Raji (cell line): Measurements from ENCODE around the gene STRIP1.

ENCODE experiments used
- POLR2A ChIP-seq: IDR thresholded peaks from 2 replicates; pipeline ENCODE4 v1.6.1; 2011; ENCODE audit warnings: low read depth, low read length, control low read depth; ENCODE audit not compliant: insufficient read depth

The STRIP1 gene

GRCh38 chr1:110034040-110034450, 379 bp upstream of the STRIP1 start:
- no peak for TF ChIP-seq POLR2A

GRCh38 chr1:110035236-110035752, 870 bp downstream of the STRIP1 start:
- no peak for TF ChIP-seq POLR2A

- no peak for TF ChIP-seq POLR2A
Observed at GRCh38 chr1:110038271-110038670, 3.8 kb downstream of the STRIP1 start.

DNA sequence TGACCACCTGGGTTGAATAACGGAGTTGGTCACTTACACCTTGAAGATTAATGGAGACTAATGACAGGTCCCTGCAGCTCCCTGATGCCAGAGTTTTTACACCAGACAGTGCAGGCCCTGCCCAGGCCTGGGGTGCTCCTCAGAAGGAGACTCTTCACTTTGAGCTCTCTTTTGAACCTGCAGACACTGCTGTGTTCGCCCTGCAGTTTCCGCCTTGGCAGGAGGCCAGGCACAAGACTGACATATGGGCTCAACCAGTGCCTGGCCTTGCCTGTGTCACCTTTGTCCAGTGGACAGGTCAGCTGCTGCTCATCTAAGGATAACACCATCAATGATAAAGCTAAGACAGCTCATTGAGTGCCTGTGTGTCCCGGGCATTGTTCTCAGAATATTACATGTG, 5.2 kb downstream of the STRIP1 start:
- no peak for TF ChIP-seq POLR2A

- TF ChIP-seq POLR2A: no peak
Observed at GRCh38 chr1:110040548-110040947, 6.1 kb downstream of the STRIP1 start.

- TF ChIP-seq POLR2A: no peak
Observed at GRCh38 chr1:110043016-110043415, 8.6 kb downstream of the STRIP1 start.

DNA sequence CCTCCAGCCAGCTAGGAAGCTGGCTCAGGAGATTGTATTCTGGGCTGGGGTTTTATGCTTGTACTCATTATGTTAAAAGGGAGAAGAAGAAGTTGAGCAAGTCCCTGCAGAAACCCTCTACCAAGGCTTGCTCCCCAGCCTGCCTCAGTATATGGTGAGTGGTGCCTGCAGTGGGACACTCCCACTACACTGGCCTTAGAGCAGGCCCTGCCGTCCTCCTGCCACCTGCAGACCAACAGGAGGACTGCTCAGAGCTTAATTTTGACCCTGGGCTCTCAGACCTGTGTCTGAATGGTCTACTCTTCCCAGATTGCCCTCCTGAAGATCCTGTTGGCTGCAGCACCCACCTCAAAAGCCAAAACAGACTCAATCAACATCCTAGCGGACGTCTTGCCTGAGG, 13.0 kb downstream of the STRIP1 start:
- no peak for TF ChIP-seq POLR2A

GRCh38 chr1:110048240-110048639, 13.8 kb downstream of the STRIP1 start:
- no peak for TF ChIP-seq POLR2A

GRCh38 chr1:110048923-110049601, 14.6 kb downstream of the STRIP1 start:
- no peak for TF ChIP-seq POLR2A

GRCh38 chr1:110049801-110050601, 15.6 kb downstream of the STRIP1 start:
- no peak for TF ChIP-seq POLR2A

- no peak for TF ChIP-seq POLR2A
Observed at GRCh38 chr1:110050602-110051261, 16.3 kb downstream of the STRIP1 start.

- no peak for TF ChIP-seq POLR2A
Observed at GRCh38 chr1:110051262-110051648, 16.8 kb downstream of the STRIP1 start.

DNA sequence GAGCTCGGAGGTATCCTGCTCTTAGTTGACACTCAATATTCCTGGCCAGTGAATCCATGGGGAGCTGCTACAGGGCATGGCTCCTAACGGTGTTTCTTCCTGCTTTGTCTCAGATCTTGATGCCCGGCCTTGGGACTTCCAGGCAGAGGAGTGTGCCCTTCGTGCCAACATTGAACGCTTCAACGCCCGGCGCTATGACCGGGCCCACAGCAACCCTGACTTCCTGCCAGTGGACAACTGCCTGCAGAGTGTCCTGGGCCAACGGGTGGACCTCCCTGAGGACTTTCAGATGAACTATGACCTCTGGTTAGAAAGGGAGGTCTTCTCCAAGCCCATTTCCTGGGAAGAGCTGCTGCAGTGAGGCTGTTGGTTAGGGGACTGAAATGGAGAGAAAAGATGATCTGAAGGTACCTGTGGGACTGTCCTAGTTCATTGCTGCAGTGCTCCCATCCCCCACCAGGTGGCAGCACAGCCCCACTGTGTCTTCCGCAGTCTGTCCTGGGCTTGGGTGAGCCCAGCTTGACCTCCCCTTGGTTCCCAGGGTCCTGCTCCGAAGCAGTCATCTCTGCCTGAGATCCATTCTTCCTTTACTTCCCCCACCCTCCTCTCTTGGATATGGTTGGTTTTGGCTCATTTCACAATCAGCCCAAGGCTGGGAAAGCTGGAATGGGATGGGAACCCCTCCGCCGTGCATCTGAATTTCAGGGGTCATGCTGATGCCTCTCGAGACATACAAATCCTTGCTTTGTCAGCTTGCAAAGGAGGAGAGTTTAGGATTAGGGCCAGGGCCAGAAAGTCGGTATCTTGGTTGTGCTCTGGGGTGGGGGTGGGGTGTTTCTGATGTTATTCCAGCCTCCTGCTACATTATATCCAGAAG, 19.4 kb downstream of the STRIP1 start:
- no peak for TF ChIP-seq POLR2A

DNA sequence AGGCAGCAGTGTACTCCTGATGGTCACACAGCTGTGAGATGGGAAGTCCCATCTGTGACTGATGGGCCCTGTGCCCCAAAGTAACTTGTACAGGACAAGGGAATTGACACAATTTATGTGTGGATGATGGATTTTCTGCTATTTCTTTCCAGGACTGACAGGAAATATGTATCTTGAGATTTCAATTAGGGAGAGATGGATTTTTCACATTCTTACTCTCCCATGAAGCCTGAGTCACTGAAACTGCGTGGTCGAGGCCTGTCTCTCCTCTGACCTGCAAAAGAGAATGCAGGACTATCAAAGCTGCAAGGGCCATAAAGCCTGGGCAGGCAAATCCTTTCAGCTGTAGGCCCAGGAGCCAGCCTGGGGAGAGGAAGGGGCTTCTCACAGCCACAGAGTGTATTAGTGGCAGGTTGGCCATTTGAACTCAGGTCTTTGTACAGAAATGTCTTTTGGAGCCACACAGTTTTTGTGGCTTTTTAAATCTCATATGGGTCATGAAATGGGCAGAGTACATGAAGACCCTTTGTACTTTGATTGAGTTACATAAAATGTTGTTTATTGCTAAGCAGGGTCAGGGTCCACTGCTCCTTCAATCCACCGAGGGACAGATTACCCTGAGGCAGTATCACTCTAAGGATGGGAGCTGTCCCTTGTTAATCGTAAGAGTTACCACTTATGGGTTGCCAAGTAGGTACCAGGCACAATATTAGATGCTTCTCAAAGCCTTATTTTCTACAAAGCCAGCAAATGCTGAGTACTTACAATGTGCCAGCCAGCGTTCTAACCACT, 21.3 kb downstream of the STRIP1 start:
- no peak for TF ChIP-seq POLR2A
